Measurements from ENCODE around the gene FRMD4A. TPM values are rescaled to one million over a fixed set of nuclear protein-coding genes. Genes with fewer than 3 reads are reported as not detected.

Gene FRMD4A
- polyA plus RNA-seq, 1 donor (not counting 4 experiments of a cell fraction or from before 2014, with no cell fraction given): 12.9 TPM

DNA sequence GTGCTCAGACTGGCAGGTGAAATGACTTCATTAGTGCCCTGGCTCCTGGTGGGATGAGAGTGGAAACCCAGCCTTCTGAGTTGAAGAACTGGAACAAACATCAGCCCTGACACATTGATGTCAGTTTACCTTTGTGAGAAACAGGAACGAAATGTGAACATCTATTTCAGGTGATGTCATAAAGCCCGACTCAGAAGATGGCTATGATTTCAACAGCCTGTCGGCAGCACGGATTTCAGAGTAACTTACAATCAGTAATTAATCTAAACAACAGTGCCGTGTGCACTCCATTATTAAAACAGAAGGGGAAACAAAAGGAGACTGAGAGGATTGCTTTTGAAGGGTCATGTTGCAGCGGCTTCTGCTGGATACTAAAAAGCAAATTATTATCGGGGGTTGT, 243.2 kb downstream of the FRMD4A start:
- peaks cover 4% of the 10 kb centered on the region for H3K4me1 ChIP-seq (ENCODE audit: control insufficient read depth, extremely low read depth, insufficient read depth, low read length)
- dilution Hi-C loops (cut with MboI; ENCODE audit: extremely low pct_ligation_motif_present, low sequenced_read_pairs): no loop called here

DNA sequence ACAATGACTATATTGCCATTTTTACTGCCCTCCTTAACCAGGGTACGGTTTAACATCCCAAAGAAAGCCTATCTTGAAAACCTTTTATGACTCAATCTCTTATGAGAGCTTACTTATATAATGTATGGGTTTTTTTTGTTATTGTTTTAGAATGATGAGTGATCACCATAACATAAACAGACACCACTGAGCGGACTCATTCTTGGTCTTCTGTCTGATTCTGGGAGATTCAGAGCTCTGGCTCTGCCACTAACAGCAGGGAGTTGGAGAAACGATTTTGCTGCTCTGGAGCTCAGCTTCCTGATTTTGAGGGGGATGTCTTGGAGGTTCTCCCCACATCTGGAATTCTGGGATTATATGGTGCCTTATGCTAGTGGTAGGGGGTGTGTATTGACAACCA, 244.1 kb downstream of the FRMD4A start:
- Histone ChIP-seq H3K27ac (ENCODE audit: control insufficient read depth, insufficient read depth, low read length) (no peak overlapping the region), H4K20me1 (ENCODE audit: control insufficient read depth, extremely low read depth, insufficient read depth, low read length) (no peaks in the 10 kb centered on the region), H3K9me3 (ENCODE audit: control insufficient read depth, low read depth, low read length) (no peaks in the 10 kb centered on the region), H3K9ac (ENCODE audit: control insufficient read depth, extremely low read depth, insufficient read depth, low read length) (no peak overlapping the region), H3K4me3 (ENCODE audit: control insufficient read depth in 2 of 3, extremely low read depth in 1 of 3, insufficient read depth in 2 of 3, low read depth in 1 of 3, low read length in 3 of 3) (no peak overlapping the region), H3K4me1 (ENCODE audit: control insufficient read depth, extremely low read depth, insufficient read depth, low read length) (peaks cover 4% of the 10 kb centered on the region), H3K9me1 (ENCODE audit: control insufficient read depth, extremely low read depth, insufficient read depth, low read length) (no peaks in the 10 kb centered on the region), H3K36me3 (ENCODE audit: control insufficient read depth in 2 of 2, extremely low read depth in 1 of 2, insufficient read depth in 2 of 2, low read length in 2 of 2) (no peaks in the 10 kb centered on the region), H2AFZ (ENCODE audit: control insufficient read depth, low read length) (no peak overlapping the region), H3K27me3 (ENCODE audit: control insufficient read depth, extremely low read depth, insufficient read depth, low read length) (no peaks in the 10 kb centered on the region), H3K4me2 (ENCODE audit: control insufficient read depth, extremely low read depth, insufficient read depth, low read depth, low read length) (no peak overlapping the region), H3K79me2 (ENCODE audit: control insufficient read depth, insufficient read depth, low read length) (no peaks in the 10 kb centered on the region)
- FAIRE-seq (no peak), DNase-seq (ENCODE audit: low read depth, low spot score) (no peak)
- TF ChIP-seq EZH2 (IDR thresholded peaks at IDR 0.05; ENCODE audit: low read length): no peak
- TF ChIP-seq, protein P1, sequence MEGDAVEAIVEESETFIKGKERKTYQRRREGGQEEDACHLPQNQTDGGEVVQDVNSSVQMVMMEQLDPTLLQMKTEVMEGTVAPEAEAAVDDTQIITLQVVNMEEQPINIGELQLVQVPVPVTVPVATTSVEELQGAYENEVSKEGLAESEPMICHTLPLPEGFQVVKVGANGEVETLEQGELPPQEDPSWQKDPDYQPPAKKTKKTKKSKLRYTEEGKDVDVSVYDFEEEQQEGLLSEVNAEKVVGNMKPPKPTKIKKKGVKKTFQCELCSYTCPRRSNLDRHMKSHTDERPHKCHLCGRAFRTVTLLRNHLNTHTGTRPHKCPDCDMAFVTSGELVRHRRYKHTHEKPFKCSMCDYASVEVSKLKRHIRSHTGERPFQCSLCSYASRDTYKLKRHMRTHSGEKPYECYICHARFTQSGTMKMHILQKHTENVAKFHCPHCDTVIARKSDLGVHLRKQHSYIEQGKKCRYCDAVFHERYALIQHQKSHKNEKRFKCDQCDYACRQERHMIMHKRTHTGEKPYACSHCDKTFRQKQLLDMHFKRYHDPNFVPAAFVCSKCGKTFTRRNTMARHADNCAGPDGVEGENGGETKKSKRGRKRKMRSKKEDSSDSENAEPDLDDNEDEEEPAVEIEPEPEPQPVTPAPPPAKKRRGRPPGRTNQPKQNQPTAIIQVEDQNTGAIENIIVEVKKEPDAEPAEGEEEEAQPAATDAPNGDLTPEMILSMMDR (optimal IDR thresholded peaks at IDR 0.05 in 1 of 3, IDR thresholded peaks at IDR 0.05 in 1 of 3, conservative IDR thresholded peaks at IDR 0.05 in 1 of 3; ENCODE audit: extremely low read depth in 1 of 3, insufficient read depth in 2 of 3, low read length in 3 of 3): no peak
- dilution Hi-C loops (cut with MboI; ENCODE audit: extremely low pct_ligation_motif_present, low sequenced_read_pairs): no loop called here

More for the DNA sequence above, 243.2 kb downstream of the FRMD4A start:
- no peak for DNase-seq (ENCODE audit: low read depth, low spot score)
- FAIRE-seq: no peak
- no peaks in the 10 kb centered on the region for H3K79me2 ChIP-seq (ENCODE audit: control insufficient read depth, insufficient read depth, low read length)
- H3K4me3 ChIP-seq (ENCODE audit: control insufficient read depth in 2 of 3, extremely low read depth in 1 of 3, insufficient read depth in 2 of 3, low read depth in 1 of 3, low read length in 3 of 3): no peak overlapping the region
- H3K9me3 ChIP-seq (ENCODE audit: control insufficient read depth, low read depth, low read length): no peaks in the 10 kb centered on the region
- H3K27ac ChIP-seq (ENCODE audit: control insufficient read depth, insufficient read depth, low read length): no peak overlapping the region
- no peak overlapping the region for H2AFZ ChIP-seq (ENCODE audit: control insufficient read depth, low read length)
- no peaks in the 10 kb centered on the region for H4K20me1 ChIP-seq (ENCODE audit: control insufficient read depth, extremely low read depth, insufficient read depth, low read length)
- H3K4me2 ChIP-seq (ENCODE audit: control insufficient read depth, extremely low read depth, insufficient read depth, low read depth, low read length): no peak overlapping the region
- H3K36me3 ChIP-seq (ENCODE audit: control insufficient read depth in 2 of 2, extremely low read depth in 1 of 2, insufficient read depth in 2 of 2, low read length in 2 of 2): no peaks in the 10 kb centered on the region
- no peaks in the 10 kb centered on the region for H3K27me3 ChIP-seq (ENCODE audit: control insufficient read depth, extremely low read depth, insufficient read depth, low read length)
- H3K9me1 ChIP-seq (ENCODE audit: control insufficient read depth, extremely low read depth, insufficient read depth, low read length): no peaks in the 10 kb centered on the region
- no peak overlapping the region for H3K9ac ChIP-seq (ENCODE audit: control insufficient read depth, extremely low read depth, insufficient read depth, low read length)
- TF ChIP-seq, protein P1 (optimal IDR thresholded peaks at IDR 0.05 in 1 of 3, IDR thresholded peaks at IDR 0.05 in 1 of 3, conservative IDR thresholded peaks at IDR 0.05 in 1 of 3; ENCODE audit: extremely low read depth in 1 of 3, insufficient read depth in 2 of 3, low read length in 3 of 3): no peak
- TF ChIP-seq EZH2 (IDR thresholded peaks at IDR 0.05; ENCODE audit: low read length): no peak
